HepG2 (cell line): Measurements from ENCODE around the gene PSMG3. TPM values are rescaled to one million over a fixed set of nuclear protein-coding genes. Genes with fewer than 3 reads are reported as not detected.

Experiments
- DBP ChIP-seq: sonication (generic); formaldehyde crosslinking; IDR thresholded peaks from 2 replicates; pipeline ENCODE4 v1.4.0; 2020; ENCODE audit warnings: missing genetic modification reagents; ENCODE audit errors: not compliant biosample characterization
- DR1 ChIP-seq: sonication (generic); formaldehyde crosslinking; IDR thresholded peaks from 2 replicates; pipeline ENCODE4 v1.8.0; 2021; ENCODE audit warnings: mild to moderate bottlenecking, missing genetic modification reagents, inconsistent platforms
- ESRRA ChIP-seq: sonication (generic); formaldehyde crosslinking; IDR thresholded peaks from 2 replicates; pipeline ENCODE4 v1.5.1; 2020; ENCODE audit warnings: mild to moderate bottlenecking, low read depth, missing genetic modification reagents
- HMGXB4 ChIP-seq, 2 experiments: sonication (generic) in 1 of 2; formaldehyde crosslinking in 1 of 2; IDR thresholded peaks; 2 replicates each; pipeline versions ENCODE4 v1.4.0 to v1.6.1; 2018 to 2020; ENCODE audit warnings: missing genetic modification reagents in 2 of 2, borderline replicate concordance in 1 of 2, low read depth in 1 of 2, mild to moderate bottlenecking in 1 of 2, missing biosample characterization in 1 of 2
- JUNB ChIP-seq: sonication (generic); formaldehyde crosslinking; IDR thresholded peaks from 2 replicates; pipeline ENCODE4 v1.8.0; 2022; ENCODE audit warnings: missing genetic modification reagents, mild to moderate bottlenecking, borderline replicate concordance
- SMAD1 ChIP-seq: sonication (generic); formaldehyde crosslinking; IDR thresholded peaks from 2 replicates; pipeline ENCODE4 v1.4.0; 2020; ENCODE audit warnings: missing genetic modification reagents, low read depth, mild to moderate bottlenecking, borderline replicate concordance
- TCF12 ChIP-seq, 2 experiments: fragments of 450-650 bp in 1 of 2; sonication (generic) in 1 of 2; formaldehyde crosslinking in 1 of 2; IDR thresholded peaks; 2 replicates each; pipeline versions ENCODE4 v1.6.1 to v1.8.0; 2017 to 2022; ENCODE audit warnings: antibody characterized with exemption in 1 of 2, mild to moderate bottlenecking in 1 of 2, missing genetic modification reagents in 1 of 2, moderate library complexity in 1 of 2
- THRA ChIP-seq: sonication (generic); formaldehyde crosslinking; IDR thresholded peaks from 2 replicates; pipeline ENCODE4 v1.4.0; 2020; ENCODE audit warnings: missing genetic modification reagents, borderline replicate concordance
- TSC22D2 ChIP-seq: sonication (generic); formaldehyde crosslinking; IDR thresholded peaks from 2 replicates; pipeline ENCODE4 v1.5.1; 2020; ENCODE audit warnings: missing genetic modification reagents, mild to moderate bottlenecking, borderline replicate concordance
- YY1 ChIP-seq: IDR thresholded peaks from 2 replicates; pipeline ENCODE4 v1.6.1; 2011; ENCODE audit warnings: low read length, low read depth, moderate library complexity, mild to moderate bottlenecking; ENCODE audit not compliant: insufficient read depth, insufficient replicate concordance
- ZFAT ChIP-seq: sonication (generic); formaldehyde crosslinking; conservative IDR thresholded peaks from 2 replicates; pipeline ENCODE4 v1.8.1; 2023; ENCODE audit warnings: missing genetic modification reagents, inconsistent platforms
- ZFX ChIP-seq: sonication (generic); formaldehyde crosslinking; IDR thresholded peaks from 2 replicates; pipeline ENCODE4 v1.4.0; 2020; ENCODE audit warnings: mild to moderate bottlenecking, low read depth, missing genetic modification reagents, moderate library complexity
- ZNF143 ChIP-seq: sonication (generic); formaldehyde crosslinking; IDR thresholded peaks from 2 replicates; pipeline ENCODE4 v1.4.0; 2020; ENCODE audit warnings: missing genetic modification reagents
- ZNF678 ChIP-seq: sonication (generic); formaldehyde crosslinking; IDR thresholded peaks from 2 replicates; pipeline ENCODE4 v1.4.0; 2020; ENCODE audit warnings: mild to moderate bottlenecking, missing genetic modification reagents
- ZNF747 ChIP-seq: sonication (generic); formaldehyde crosslinking; IDR thresholded peaks from 2 replicates; pipeline ENCODE4 v1.8.1; 2023; ENCODE audit warnings: missing genetic modification reagents, mild to moderate bottlenecking, borderline replicate concordance
- polyA plus RNA-seq, 8 experiments: library from polyadenylated mRNA; depleted of rRNA in 3 of 8; stranded (reverse) in 7 of 8; unstranded in 1 of 8; fragments of >200 nt; fragmentation: Illumina TruSeq in 4 of 8; extraction: Trizol in 4 of 8; gene quantifications; 2 replicates each; pipeline versions ENCODE4 v1.2.1 to v1.2.3, GENCODE V29; 2011 to 2016; ENCODE audit warnings: low read depth in 4 of 8, missing spikeins in 1 of 8, mixed read lengths in 1 of 8; ENCODE audit not compliant: insufficient read depth in 1 of 8
- total RNA-seq, 5 experiments: library from RNA; depleted of rRNA; stranded (reverse); fragments of >200 nt; fragmentation: Illumina TruSeq; extraction: Trizol; gene quantifications; 2 replicates each; pipeline ENCODE4 v1.2.3, GENCODE V29; 2016; ENCODE audit warnings: low read depth in 1 of 5
- TF ChIP-seq, protein P1 (sequence below): sonication (generic); formaldehyde crosslinking; IDR thresholded peaks from 2 replicates; pipeline ENCODE4 v1.5.1; 2020; ENCODE audit warnings: mild to moderate bottlenecking, missing genetic modification reagents, moderate library complexity
- TF ChIP-seq, protein P2 (sequence below): IDR thresholded peaks from 2 replicates; pipeline ENCODE4 v1.6.1; 2016; ENCODE audit warnings: missing compliant biosample characterization, missing genetic modification reagents, borderline replicate concordance

Gene PSMG3
- total and polyA plus RNA-seq, 2 of the 13 experiments (the other 11 are each of a cell fraction or from before 2014, with no cell fraction given): 29.6 to 48.4 TPM

DNA sequence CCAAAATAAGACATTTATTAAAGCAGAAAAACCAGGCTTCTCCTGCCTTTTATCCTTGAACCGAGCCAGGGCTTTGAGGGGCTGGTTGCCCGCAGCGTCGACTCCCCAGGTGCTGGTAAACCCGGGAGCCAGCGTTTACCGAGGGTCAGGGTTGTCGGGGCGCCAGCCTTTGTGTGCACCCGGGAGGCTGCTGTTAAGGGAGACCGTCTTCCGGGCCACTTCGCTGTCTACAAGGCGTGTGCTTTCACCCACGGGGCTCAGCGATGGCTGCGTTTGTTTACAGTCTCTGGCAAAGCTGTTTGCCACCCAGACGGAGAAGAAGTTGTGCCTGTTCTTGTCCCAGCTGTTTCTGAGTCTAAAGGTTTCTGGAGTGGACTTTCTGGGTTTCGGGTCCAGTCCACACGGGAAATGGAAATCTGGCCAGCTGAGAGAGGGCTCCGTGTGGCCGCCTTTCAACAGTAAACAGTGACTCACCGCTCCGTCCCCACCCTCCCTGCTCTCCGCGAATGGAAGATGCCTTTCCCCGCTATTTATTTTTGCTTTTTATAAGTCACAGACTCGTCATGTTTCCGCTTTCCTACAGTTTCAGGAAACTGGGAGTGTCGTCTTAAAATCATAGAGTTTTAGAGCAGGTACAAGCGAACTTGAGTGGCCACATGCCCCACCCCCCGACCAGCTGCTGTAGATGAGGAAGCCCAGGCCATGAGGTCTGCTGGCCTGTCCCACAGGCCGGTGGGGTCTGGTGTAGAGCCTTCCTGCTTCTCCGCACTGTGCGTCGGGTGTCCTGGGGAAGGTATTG is 37.2 kb downstream of the PSMG3 start (continued):
- TF ChIP-seq, protein P1, sequence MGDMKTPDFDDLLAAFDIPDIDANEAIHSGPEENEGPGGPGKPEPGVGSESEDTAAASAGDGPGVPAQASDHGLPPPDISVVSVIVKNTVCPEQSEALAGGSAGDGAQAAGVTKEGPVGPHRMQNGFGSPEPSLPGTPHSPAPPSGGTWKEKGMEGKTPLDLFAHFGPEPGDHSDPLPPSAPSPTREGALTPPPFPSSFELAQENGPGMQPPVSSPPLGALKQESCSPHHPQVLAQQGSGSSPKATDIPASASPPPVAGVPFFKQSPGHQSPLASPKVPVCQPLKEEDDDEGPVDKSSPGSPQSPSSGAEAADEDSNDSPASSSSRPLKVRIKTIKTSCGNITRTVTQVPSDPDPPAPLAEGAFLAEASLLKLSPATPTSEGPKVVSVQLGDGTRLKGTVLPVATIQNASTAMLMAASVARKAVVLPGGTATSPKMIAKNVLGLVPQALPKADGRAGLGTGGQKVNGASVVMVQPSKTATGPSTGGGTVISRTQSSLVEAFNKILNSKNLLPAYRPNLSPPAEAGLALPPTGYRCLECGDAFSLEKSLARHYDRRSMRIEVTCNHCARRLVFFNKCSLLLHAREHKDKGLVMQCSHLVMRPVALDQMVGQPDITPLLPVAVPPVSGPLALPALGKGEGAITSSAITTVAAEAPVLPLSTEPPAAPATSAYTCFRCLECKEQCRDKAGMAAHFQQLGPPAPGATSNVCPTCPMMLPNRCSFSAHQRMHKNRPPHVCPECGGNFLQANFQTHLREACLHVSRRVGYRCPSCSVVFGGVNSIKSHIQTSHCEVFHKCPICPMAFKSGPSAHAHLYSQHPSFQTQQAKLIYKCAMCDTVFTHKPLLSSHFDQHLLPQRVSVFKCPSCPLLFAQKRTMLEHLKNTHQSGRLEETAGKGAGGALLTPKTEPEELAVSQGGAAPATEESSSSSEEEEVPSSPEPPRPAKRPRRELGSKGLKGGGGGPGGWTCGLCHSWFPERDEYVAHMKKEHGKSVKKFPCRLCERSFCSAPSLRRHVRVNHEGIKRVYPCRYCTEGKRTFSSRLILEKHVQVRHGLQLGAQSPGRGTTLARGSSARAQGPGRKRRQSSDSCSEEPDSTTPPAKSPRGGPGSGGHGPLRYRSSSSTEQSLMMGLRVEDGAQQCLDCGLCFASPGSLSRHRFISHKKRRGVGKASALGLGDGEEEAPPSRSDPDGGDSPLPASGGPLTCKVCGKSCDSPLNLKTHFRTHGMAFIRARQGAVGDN (CRISPR knock-in tag): peak; percentile 72
- TF ChIP-seq YY1 (peak; percentile 15), ZNF747 (CRISPR knock-in tag) (peak; percentile 30; the same call in 1 of the 2 replicates), SMAD1 (CRISPR knock-in tag) (peak; percentile 61; the same call in 1 of the 2 replicates), DR1 (no peak), ESRRA (peak; percentile 45; the same call in 1 of the 2 replicates), ZNF678 (CRISPR knock-in tag) (no peak), ZFX (CRISPR knock-in tag) (peak; percentile 49), DBP (CRISPR knock-in tag) (no peak), ZFAT (CRISPR knock-in tag) (no peak), THRA (CRISPR knock-in tag) (no peak; the same call in 1 of the 2 replicates), HMGXB4 (CRISPR knock-in tag; IDR thresholded peaks at IDR 0.05; ENCODE audit: borderline replicate concordance in 1 of 2, low read depth in 1 of 2) (peak in 1 of 2 experiments; percentile 26; a peak in 1 of 4 replicates), JUNB (CRISPR knock-in tag) (peak; percentile 82), ZNF143 (CRISPR knock-in tag) (no peak), TSC22D2 (CRISPR knock-in tag) (no peak), TCF12 (IDR thresholded peaks at IDR 0.05) (no peak), TCF12 (CRISPR knock-in tag; IDR thresholded peaks at IDR 0.05) (0 out of 2 replicates have a peak, but pooled peaks have one; percentile 26)
- TF ChIP-seq, protein P2, sequence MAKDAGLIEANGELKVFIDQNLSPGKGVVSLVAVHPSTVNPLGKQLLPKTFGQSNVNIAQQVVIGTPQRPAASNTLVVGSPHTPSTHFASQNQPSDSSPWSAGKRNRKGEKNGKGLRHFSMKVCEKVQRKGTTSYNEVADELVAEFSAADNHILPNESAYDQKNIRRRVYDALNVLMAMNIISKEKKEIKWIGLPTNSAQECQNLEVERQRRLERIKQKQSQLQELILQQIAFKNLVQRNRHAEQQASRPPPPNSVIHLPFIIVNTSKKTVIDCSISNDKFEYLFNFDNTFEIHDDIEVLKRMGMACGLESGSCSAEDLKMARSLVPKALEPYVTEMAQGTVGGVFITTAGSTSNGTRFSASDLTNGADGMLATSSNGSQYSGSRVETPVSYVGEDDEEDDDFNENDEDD: peak; percentile 16; the same call in 1 of the 2 replicates
